HCT116 (cell line): ENCODE measurements around the gene CNTNAP5. TPM values are rescaled to one million over a fixed set of nuclear protein-coding genes. Genes with fewer than 3 reads are reported as not detected.

Experiments used
- ATAC-seq: fragments of 200-7000 bp; cut with Tn5 transposase; 2 replicates; pipeline ENCODE4 v1.9.1; 2020; ENCODE audit warnings: mild to moderate bottlenecking, moderate library complexity
- BruUV-seq: library from RNA; stranded (reverse); fragments of 400-500 nt; replicated peaks from 2 replicates; lab custom pipeline; 2021; lab: Mats Ljungman, UMichigan
- CTCF ChIA-PET: fragments of 300-600 bp; sonication (Branson Sonifier 250); formaldehyde crosslinking; loops from one replicate; lab custom pipeline; 2021; ENCODE audit warnings: antibody characterized with exemption; lab: Charles Lee
- POLR2A ChIA-PET: fragments of 300-600, 350-600 bp; sonication (Branson Sonifier 250); formaldehyde crosslinking; loops from one replicate; lab custom pipeline; 2021; ENCODE audit warnings: antibody characterized with exemption; lab: Charles Lee
- RAD21 ChIA-PET, 2 experiments: fragments of 300-600 bp; sonication (Branson Sonifier 250); formaldehyde crosslinking; loops; one replicate each; lab custom pipeline; 2023; ENCODE audit warnings: low total read pairs in 2 of 2; ENCODE audit not compliant: uncharacterized antibody in 2 of 2, unreplicated experiment in 2 of 2, low non-redundant PET in 1 of 2; lab: Charles Lee
- DNase-seq: peaks from one replicate; pipeline ENCODE4 v3.0.0-alpha.2; 2010; ENCODE audit warnings: low read depth, low spot score
- H2AFZ ChIP-seq: fragments of 200-600 bp; shearing (Covaris generic), sonication (generic); 2 replicates; pipeline ENCODE4 v1.6.1; 2017; ENCODE audit warnings: low read depth, mixed run types, mixed read lengths, antibody characterized with exemption, low read length; ENCODE audit not compliant: poor library complexity, severe bottlenecking
- H3K27ac ChIP-seq: 2 replicates; pipeline ENCODE4 v1.5.1; 2012; ENCODE audit warnings: low read depth, low read length
- H3K27me3 ChIP-seq: fragments of 200-600 bp; sonication (generic); 2 replicates; pipeline ENCODE4 v1.6.1; 2016; ENCODE audit warnings: mixed run types, low read length, mixed read lengths; ENCODE audit not compliant: insufficient read depth
- H3K36me3 ChIP-seq, 2 experiments: fragments of 200-500 bp in 1 of 2; fragments of 200-600 bp in 1 of 2; sonication (Bioruptor generic) in 1 of 2; sonication (generic) in 1 of 2; 2 replicates each; pipeline versions ENCODE4 v1.5.1 to v1.6.1; 2014 to 2016; ENCODE audit warnings: low read length in 2 of 2, inconsistent platforms in 1 of 2, mixed read lengths in 1 of 2, mixed run types in 1 of 2; ENCODE audit not compliant: insufficient read depth in 2 of 2, control insufficient read depth in 1 of 2
- H3K4me1 ChIP-seq, 2 experiments: fragments of 200-600 bp in 1 of 2; sonication (generic) in 1 of 2; 2 replicates each; pipeline versions ENCODE4 v1.5.1 to v1.6.1; 2012 to 2017; ENCODE audit warnings: low read length in 2 of 2, inconsistent platforms in 1 of 2, mild to moderate bottlenecking in 1 of 2, mixed read lengths in 1 of 2, mixed run types in 1 of 2, moderate library complexity in 1 of 2; ENCODE audit not compliant: insufficient read depth in 2 of 2, control insufficient read depth in 1 of 2
- H3K4me2 ChIP-seq: fragments of 200-600 bp; sonication (generic); 2 replicates; pipeline ENCODE4 v1.6.1; 2017; ENCODE audit warnings: mixed run types, low read length, mixed read lengths
- H3K4me3 ChIP-seq, 2 experiments: fragments of 200-600 bp in 1 of 2; sonication (generic) in 1 of 2; replicated peaks in 1 of 2; 2 replicates each; pipeline ENCODE4 v1.5.1; 2011 to 2016; ENCODE audit warnings: low read length in 2 of 2, control low read depth in 1 of 2, low read depth in 1 of 2, mild to moderate bottlenecking in 1 of 2, mixed read lengths in 1 of 2, mixed run types in 1 of 2
- H3K79me2 ChIP-seq: fragments of 200-600 bp; sonication (generic); 2 replicates; pipeline ENCODE4 v1.6.1; 2017; ENCODE audit warnings: mild to moderate bottlenecking, mixed run types, low read length, moderate library complexity, mixed read lengths; ENCODE audit not compliant: insufficient read depth
- H3K9ac ChIP-seq: fragments of 200-600 bp; sonication (generic); 2 replicates; pipeline ENCODE4 v1.6.1; 2016; ENCODE audit warnings: low read length, mixed read lengths
- H3K9me2 ChIP-seq: fragments of 200-600 bp; sonication (generic), shearing (Covaris generic); 2 replicates; pipeline ENCODE4 v1.6.1; 2017; ENCODE audit warnings: mixed run types, mild to moderate bottlenecking, moderate library complexity; ENCODE audit not compliant: insufficient read depth
- H3K9me3 ChIP-seq, 2 experiments: fragments of 200-500 bp in 1 of 2; fragments of 200-600 bp in 1 of 2; sonication (Bioruptor generic) in 1 of 2; sonication (generic) in 1 of 2; 2 replicates each; pipeline ENCODE4 v1.6.1; 2014 to 2017; ENCODE audit warnings: low read length in 2 of 2, mixed read lengths in 2 of 2, inconsistent platforms in 1 of 2, low read depth in 1 of 2, mild to moderate bottlenecking in 1 of 2, mixed run types in 1 of 2, moderate library complexity in 1 of 2; ENCODE audit not compliant: control insufficient read depth in 1 of 2, insufficient read depth in 1 of 2
- H4K20me1 ChIP-seq: fragments of 200-600 bp; sonication (generic), shearing (Covaris generic); 2 replicates; pipeline ENCODE4 v1.6.1; 2017; ENCODE audit warnings: mixed run types, mild to moderate bottlenecking, moderate library complexity; ENCODE audit not compliant: insufficient read depth
- CEBPB ChIP-seq: IDR thresholded peaks from 2 replicates; pipeline ENCODE4 v1.6.1; 2012; ENCODE audit warnings: low read depth
- EGR1 ChIP-seq: IDR thresholded peaks from 2 replicates; pipeline ENCODE4 v1.6.1; 2012; ENCODE audit warnings: low read depth
- ELF1 ChIP-seq: IDR thresholded peaks from 2 replicates; pipeline ENCODE4 v1.6.1; 2012; ENCODE audit warnings: low read depth, borderline replicate concordance
- EZH2 ChIP-seq: fragments of 200-600 bp; sonication (generic); IDR thresholded peaks from 2 replicates; pipeline ENCODE4 v1.6.1; 2017; ENCODE audit warnings: antibody characterized with exemption, mixed run types
- EZH2phosphoT487 ChIP-seq: fragments of 200-600 bp; IDR thresholded peaks from 2 replicates; pipeline ENCODE4 v1.6.1; 2018; ENCODE audit warnings: antibody characterized with exemption, borderline replicate concordance
- FOSL1 ChIP-seq: IDR thresholded peaks from 2 replicates; pipeline ENCODE4 v1.6.1; 2012; ENCODE audit warnings: low read depth
- JUND ChIP-seq: IDR thresholded peaks from 2 replicates; pipeline ENCODE4 v1.6.1; 2012
- POLR2A ChIP-seq: IDR thresholded peaks from 2 replicates; pipeline ENCODE4 v1.7.0; 2011; ENCODE audit warnings: borderline replicate concordance; ENCODE audit not compliant: insufficient read depth, insufficient read length; ENCODE audit errors: extremely low read depth
- POLR2AphosphoS5 ChIP-seq: IDR thresholded peaks from 2 replicates; pipeline ENCODE4 v1.6.1; 2011; ENCODE audit warnings: mild to moderate bottlenecking, low read depth, low read length, moderate library complexity
- RAD21 ChIP-seq: IDR thresholded peaks from 2 replicates; pipeline ENCODE4 v1.6.1; 2012; ENCODE audit warnings: low read depth, mild to moderate bottlenecking
- SIN3A ChIP-seq: IDR thresholded peaks from 2 replicates; pipeline ENCODE4 v1.6.1; 2012; ENCODE audit warnings: low read depth
- TCF7L2 ChIP-seq: IDR thresholded peaks from 2 replicates; pipeline ENCODE4 v1.7.0; 2011; ENCODE audit warnings: borderline replicate concordance, inconsistent platforms; ENCODE audit not compliant: insufficient read depth, insufficient read length; ENCODE audit errors: extremely low read depth
- YY1 ChIP-seq: IDR thresholded peaks from 2 replicates; pipeline ENCODE4 v1.6.1; 2011; ENCODE audit warnings: low read length, low read depth, moderate library complexity, mild to moderate bottlenecking; ENCODE audit not compliant: insufficient replicate concordance; ENCODE audit errors: extremely low read depth
- ZFX ChIP-seq: fragments of 450-650 bp; IDR thresholded peaks from 2 replicates; pipeline ENCODE4 v1.6.1; 2017
- ZNF274 ChIP-seq: fragments of 200-500 bp; sonication (Bioruptor generic); IDR thresholded peaks from 2 replicates; pipeline ENCODE4 v1.6.1; 2014; ENCODE audit warnings: mild to moderate bottlenecking, low read depth, low read length, inconsistent platforms
- intact Hi-C: fragments of 100-400 bp; cut with micrococcal nuclease; formaldehyde crosslinking; loops from 2 replicates; pipeline ENCODE4 v1.10.0; 2022
- total RNA-seq: library from RNA; stranded (reverse); gene quantifications from one replicate; pipeline ENCODE4 v1.2.1, GENCODE V29; 2021; ENCODE audit not compliant: unreplicated experiment
- TF ChIP-seq, protein P1 (sequence below): IDR thresholded peaks from 2 replicates; pipeline ENCODE4 v1.6.1; 2012; ENCODE audit warnings: low read depth
- TF ChIP-seq, protein P2 (sequence below): IDR thresholded peaks from 2 replicates; pipeline ENCODE4 v1.6.1; 2012
- TF ChIP-seq, protein P3 (sequence below): IDR thresholded peaks from 2 replicates; pipeline ENCODE4 v1.6.1; 2012
- TF ChIP-seq, protein P4 (sequence below): IDR thresholded peaks from 2 replicates; pipeline ENCODE4 v1.6.1; 2011; ENCODE audit warnings: mild to moderate bottlenecking, low read length, moderate library complexity; ENCODE audit not compliant: insufficient replicate concordance; ENCODE audit errors: extremely low read depth

CNTNAP5 gene
- total RNA-seq, 1 experiment from 2014 or later, result not detected

DNA sequence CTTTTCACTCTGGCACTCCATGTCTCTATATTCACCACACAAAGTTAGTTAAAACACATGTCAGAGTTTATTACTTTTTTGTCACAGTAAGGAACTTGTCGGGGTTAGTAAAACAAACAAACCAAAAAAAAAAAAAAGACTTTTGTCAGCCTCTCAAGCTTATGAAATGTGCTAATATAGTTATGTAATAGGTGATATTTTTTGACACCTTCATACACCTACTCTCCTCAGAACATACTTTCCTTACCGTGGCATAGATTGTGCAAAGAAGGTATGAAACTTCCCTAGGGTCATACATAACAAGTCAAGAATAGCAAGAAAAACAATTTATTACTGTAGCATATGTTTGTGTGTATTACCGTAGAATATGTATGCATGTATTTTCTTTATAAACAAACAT is 633.3 kb downstream of the CNTNAP5 start:
- BruUV-seq, result no TSS peak
- RAD21 ChIA-PET, result no interaction called here
- peaks cover 1 to 17% of the 10 kb centered on the region in 2 experiments; a peak in 2 of 4 replicates for H3K9me3 ChIP-seq

More for the DNA sequence above, 633.3 kb downstream of the CNTNAP5 start:
- no peak overlapping the region for H3K4me3 ChIP-seq
- ATAC-seq (no peak), DNase-seq (no peak)
- H3K9me2 ChIP-seq, result no peaks in the 10 kb centered on the region
- H3K4me2 ChIP-seq, result no peak overlapping the region
- intact Hi-C loops, result no loop called here
- H3K27me3 ChIP-seq, result no peaks in the 10 kb centered on the region
- H3K4me1 ChIP-seq, result no peaks in the 10 kb centered on the region
- ChIA-PET CTCF (no interaction called here), POLR2A (no interaction called here)
- H4K20me1 ChIP-seq, result no peaks in the 10 kb centered on the region
- H2AFZ ChIP-seq, result no peak overlapping the region
- no peaks in the 10 kb centered on the region; a peak in 1 of 4 replicates for H3K36me3 ChIP-seq
- H3K9ac ChIP-seq, result no peak overlapping the region
- H3K27ac ChIP-seq, result no peak overlapping the region
- no peaks in the 10 kb centered on the region for H3K79me2 ChIP-seq
- no peak for TF ChIP-seq YY1
- TF ChIP-seq EGR1, result no peak
- no peak for TF ChIP-seq ELF1
- no peak for TF ChIP-seq RAD21
- TF ChIP-seq ZNF274, result no peak
- TF ChIP-seq SIN3A, result no peak
- no peak for TF ChIP-seq JUND
- TF ChIP-seq FOSL1, result no peak
- TF ChIP-seq CEBPB, result no peak
- TF ChIP-seq EZH2phosphoT487, result no peak
- no peak for TF ChIP-seq ZFX
- no peak for TF ChIP-seq TCF7L2
- TF ChIP-seq, protein P1, sequence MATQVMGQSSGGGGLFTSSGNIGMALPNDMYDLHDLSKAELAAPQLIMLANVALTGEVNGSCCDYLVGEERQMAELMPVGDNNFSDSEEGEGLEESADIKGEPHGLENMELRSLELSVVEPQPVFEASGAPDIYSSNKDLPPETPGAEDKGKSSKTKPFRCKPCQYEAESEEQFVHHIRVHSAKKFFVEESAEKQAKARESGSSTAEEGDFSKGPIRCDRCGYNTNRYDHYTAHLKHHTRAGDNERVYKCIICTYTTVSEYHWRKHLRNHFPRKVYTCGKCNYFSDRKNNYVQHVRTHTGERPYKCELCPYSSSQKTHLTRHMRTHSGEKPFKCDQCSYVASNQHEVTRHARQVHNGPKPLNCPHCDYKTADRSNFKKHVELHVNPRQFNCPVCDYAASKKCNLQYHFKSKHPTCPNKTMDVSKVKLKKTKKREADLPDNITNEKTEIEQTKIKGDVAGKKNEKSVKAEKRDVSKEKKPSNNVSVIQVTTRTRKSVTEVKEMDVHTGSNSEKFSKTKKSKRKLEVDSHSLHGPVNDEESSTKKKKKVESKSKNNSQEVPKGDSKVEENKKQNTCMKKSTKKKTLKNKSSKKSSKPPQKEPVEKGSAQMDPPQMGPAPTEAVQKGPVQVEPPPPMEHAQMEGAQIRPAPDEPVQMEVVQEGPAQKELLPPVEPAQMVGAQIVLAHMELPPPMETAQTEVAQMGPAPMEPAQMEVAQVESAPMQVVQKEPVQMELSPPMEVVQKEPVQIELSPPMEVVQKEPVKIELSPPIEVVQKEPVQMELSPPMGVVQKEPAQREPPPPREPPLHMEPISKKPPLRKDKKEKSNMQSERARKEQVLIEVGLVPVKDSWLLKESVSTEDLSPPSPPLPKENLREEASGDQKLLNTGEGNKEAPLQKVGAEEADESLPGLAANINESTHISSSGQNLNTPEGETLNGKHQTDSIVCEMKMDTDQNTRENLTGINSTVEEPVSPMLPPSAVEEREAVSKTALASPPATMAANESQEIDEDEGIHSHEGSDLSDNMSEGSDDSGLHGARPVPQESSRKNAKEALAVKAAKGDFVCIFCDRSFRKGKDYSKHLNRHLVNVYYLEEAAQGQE, result no peak
- TF ChIP-seq, protein P2, sequence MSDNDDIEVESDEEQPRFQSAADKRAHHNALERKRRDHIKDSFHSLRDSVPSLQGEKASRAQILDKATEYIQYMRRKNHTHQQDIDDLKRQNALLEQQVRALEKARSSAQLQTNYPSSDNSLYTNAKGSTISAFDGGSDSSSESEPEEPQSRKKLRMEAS, result no peak
- TF ChIP-seq, protein P3, sequence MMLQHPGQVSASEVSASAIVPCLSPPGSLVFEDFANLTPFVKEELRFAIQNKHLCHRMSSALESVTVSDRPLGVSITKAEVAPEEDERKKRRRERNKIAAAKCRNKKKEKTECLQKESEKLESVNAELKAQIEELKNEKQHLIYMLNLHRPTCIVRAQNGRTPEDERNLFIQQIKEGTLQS, result no peak
- no peak for TF ChIP-seq POLR2A
- no peak for TF ChIP-seq EZH2
- TF ChIP-seq POLR2AphosphoS5, result no peak
- TF ChIP-seq, protein P4, sequence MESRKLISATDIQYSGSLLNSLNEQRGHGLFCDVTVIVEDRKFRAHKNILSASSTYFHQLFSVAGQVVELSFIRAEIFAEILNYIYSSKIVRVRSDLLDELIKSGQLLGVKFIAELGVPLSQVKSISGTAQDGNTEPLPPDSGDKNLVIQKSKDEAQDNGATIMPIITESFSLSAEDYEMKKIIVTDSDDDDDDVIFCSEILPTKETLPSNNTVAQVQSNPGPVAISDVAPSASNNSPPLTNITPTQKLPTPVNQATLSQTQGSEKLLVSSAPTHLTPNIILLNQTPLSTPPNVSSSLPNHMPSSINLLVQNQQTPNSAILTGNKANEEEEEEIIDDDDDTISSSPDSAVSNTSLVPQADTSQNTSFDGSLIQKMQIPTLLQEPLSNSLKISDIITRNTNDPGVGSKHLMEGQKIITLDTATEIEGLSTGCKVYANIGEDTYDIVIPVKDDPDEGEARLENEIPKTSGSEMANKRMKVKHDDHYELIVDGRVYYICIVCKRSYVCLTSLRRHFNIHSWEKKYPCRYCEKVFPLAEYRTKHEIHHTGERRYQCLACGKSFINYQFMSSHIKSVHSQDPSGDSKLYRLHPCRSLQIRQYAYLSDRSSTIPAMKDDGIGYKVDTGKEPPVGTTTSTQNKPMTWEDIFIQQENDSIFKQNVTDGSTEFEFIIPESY, result no peak
